ENCODE data around the gene TWF1. TPM values are rescaled to one million over a fixed set of nuclear protein-coding genes. Genes with fewer than 3 reads are reported as not detected.

TWF1 gene
- total RNA-seq (10 to 100 TPM; 52.9 to 80.1 TPM), polyA plus RNA-seq (10 to 100 TPM; 33.1 to 44.5 TPM)
- long read RNA-seq, donor 1, transcript TWF1-201 (9 exons, 3,045 nt) = major isoform, 30 of 31 reads
- long read RNA-seq, donor 1, partial matches to known transcripts = 0 of 31 reads
- long read RNA-seq, donor 1, other reads (novel, unspliced or antisense) = 0 of 31 reads
- long read RNA-seq, donor 2, transcript TWF1-201 (9 exons, 3,045 nt) = major isoform, 6 of 7 reads
- long read RNA-seq, donor 2, partial matches to known transcripts = 0 of 7 reads
- long read RNA-seq, donor 2, other reads (novel, unspliced or antisense) = 0 of 7 reads
- long read RNA-seq, donor 3, transcript TWF1-201 (9 exons, 3,045 nt) = major isoform, 12 of 12 reads
- long read RNA-seq, donor 3, partial matches to known transcripts = 0 of 12 reads
- long read RNA-seq, donor 3, other reads (novel, unspliced or antisense) = 0 of 12 reads
- long read RNA-seq, donor 4, transcript TWF1-201 (9 exons, 3,045 nt) = major isoform, 16 of 19 reads
- long read RNA-seq, donor 4, partial matches to known transcripts = 0 of 19 reads
- long read RNA-seq, donor 4, other reads (novel, unspliced or antisense) = 0 of 19 reads
- long read RNA-seq, donor 5, transcript TWF1-201 (9 exons, 3,045 nt) = major isoform, 24 of 26 reads
- long read RNA-seq, donor 5, partial matches to known transcripts = 0 of 26 reads
- long read RNA-seq, donor 5, other reads (novel, unspliced or antisense) = 0 of 26 reads

- peak; percentile 100 for ATAC-seq (ENCODE audit: insufficient read depth, low FRiP score)
- Histone ChIP-seq H3K9ac (ENCODE audit: insufficient read depth in 1 of 2, low read length in 2 of 2) (peak within 1 kb of the TSS; percentile 67 to 91), H3K4me3 (peak within 1 kb of the TSS; percentile 99), H3K9me3 (ENCODE audit: control insufficient read depth in 4 of 4, insufficient read depth in 3 of 4, low read length in 3 of 4) (no peaks in the 10 kb centered on the region), H3K27me3 (ENCODE audit: control insufficient read depth in 3 of 3, insufficient read depth in 3 of 3, low read length in 2 of 3) (peaks cover 0 to 13% (median 0%) of the 10 kb centered on the region in 3 donors), H3K36me3 (ENCODE audit: control insufficient read depth in 4 of 4, insufficient read depth in 4 of 4, low read length in 4 of 4) (peaks cover 0 to under 1% (median 0%) of the 10 kb centered on the region in 4 donors), H3K4me1 (ENCODE audit: control insufficient read depth in 5 of 5, insufficient read depth in 5 of 5, low read length in 5 of 5) (peaks cover 0 to 18% (median 0%) of the 10 kb centered on the region in 5 donors), H3K27ac (ENCODE audit: low read depth in 1 of 2, low read length in 1 of 2) (peak within 1 kb of the TSS; percentile 94 to 97)
- TF ChIP-seq CTCF (IDR thresholded peaks at IDR 0.05; ENCODE audit: control extremely low read depth, extremely low read depth) = no peak
- whole genome bisulfite sequencing, 2 donors = 0% methylated on average over 64 to 89 of the region's 89 CpGs
- peak; percentile 92 to 94 (median 94) for DNase-seq
These were observed at the start of gene TWF1 for GRCh38 chr12:43805860-43806736. Gene TWF1 (minus strand): TSS chr12:43806317. CDS start chr12:43806245, 72 bp downstream.

- no peaks in the 10 kb centered on the region for H3K9me3 ChIP-seq (ENCODE audit: control insufficient read depth in 4 of 4, insufficient read depth in 3 of 4, low read length in 3 of 4)
- 88 to 100% methylated on average over 1 of the region's 1 CpG for WGBS, 2 donors
- no peaks in the 10 kb centered on the region for H3K36me3 ChIP-seq (ENCODE audit: control insufficient read depth in 4 of 4, insufficient read depth in 4 of 4, low read length in 4 of 4)
- no peak for DNase-seq
- ATAC-seq (ENCODE audit: insufficient read depth, low FRiP score) = no peak
- TF ChIP-seq CTCF (IDR thresholded peaks at IDR 0.05; ENCODE audit: control extremely low read depth, extremely low read depth) = no peak
- H3K27me3 ChIP-seq (ENCODE audit: control insufficient read depth in 3 of 3, insufficient read depth in 3 of 3, low read length in 2 of 3) = no peaks in the 10 kb centered on the region
- no peak overlapping the region for H3K9ac ChIP-seq (ENCODE audit: insufficient read depth in 1 of 2, low read length in 2 of 2)
- no peak overlapping the region for H3K4me3 ChIP-seq
- no peak overlapping the region for H3K27ac ChIP-seq (ENCODE audit: low read depth in 1 of 2, low read length in 1 of 2)
- peaks cover 0 to 7% (median 0%) of the 10 kb centered on the region in 5 donors for H3K4me1 ChIP-seq (ENCODE audit: control insufficient read depth in 5 of 5, insufficient read depth in 5 of 5, low read length in 5 of 5)
These were observed 46.6 kb upstream of the TWF1 start for GRCh38 chr12:43852744-43853143.

GRCh38 chr12:43848786-43849185 lies 42.7 kb upstream of the TWF1 start:
- H3K36me3 ChIP-seq (ENCODE audit: control insufficient read depth in 4 of 4, insufficient read depth in 4 of 4, low read length in 4 of 4) = no peaks in the 10 kb centered on the region
- 79 to 96% methylated on average over 3 of the region's 3 CpGs for WGBS, 2 donors
- ATAC-seq (ENCODE audit: insufficient read depth, low FRiP score) = no peak
- H3K4me1 ChIP-seq (ENCODE audit: control insufficient read depth in 5 of 5, insufficient read depth in 5 of 5, low read length in 5 of 5) = peaks cover 0 to 3% (median 0%) of the 10 kb centered on the region in 5 donors
- no peak overlapping the region for H3K27ac ChIP-seq (ENCODE audit: low read depth in 1 of 2, low read length in 1 of 2)
- no peak overlapping the region for H3K9ac ChIP-seq (ENCODE audit: insufficient read depth in 1 of 2, low read length in 2 of 2)
- H3K27me3 ChIP-seq (ENCODE audit: control insufficient read depth in 3 of 3, insufficient read depth in 3 of 3, low read length in 2 of 3) = no peaks in the 10 kb centered on the region
- no peaks in the 10 kb centered on the region for H3K9me3 ChIP-seq (ENCODE audit: control insufficient read depth in 4 of 4, insufficient read depth in 3 of 4, low read length in 3 of 4)
- DNase-seq = no peak
- no peak overlapping the region for H3K4me3 ChIP-seq
- TF ChIP-seq CTCF (IDR thresholded peaks at IDR 0.05; ENCODE audit: control extremely low read depth, extremely low read depth) = no peak
